H1 (cell line): ENCODE data around the gene LARGE2. TPM values are rescaled to one million over a fixed set of nuclear protein-coding genes. Genes with fewer than 3 reads are reported as not detected.

Source experiments
- CTCF ChIA-PET: fragments of 300-600 bp; sonication (Branson Sonifier 250); formaldehyde crosslinking; loops from one replicate; lab custom pipeline; 2021; ENCODE audit not compliant: partially characterized antibody; lab: Charles Lee
- POLR2A ChIA-PET: fragments of 300-600 bp; sonication (Branson Sonifier 250); formaldehyde crosslinking; loops from one replicate; lab custom pipeline; 2021; ENCODE audit warnings: inconsistent platforms; ENCODE audit not compliant: partially characterized antibody; lab: Charles Lee
- DNase-seq, 2 experiments: peaks; one replicate each; pipeline versions ENCODE4 v3.0.0 to v3.0.0-alpha.2; 2010 to 2022; ENCODE audit warnings: low spot score in 2 of 2, low read depth in 1 of 2, mixed read lengths in 1 of 2
- FAIRE-seq: peaks from 2 replicates; lab custom pipeline; 2011; peaks lifted over from hg19 to GRCh38; lab: Jason Lieb, UNC
- H2AFZ ChIP-seq: 2 replicates; pipeline ENCODE4 v1.8.1; 2012; ENCODE audit warnings: low read length, inconsistent platforms
- H2AK5ac ChIP-seq: 2 replicates; pipeline ENCODE4 v1.6.1; 2013; ENCODE audit warnings: low read depth, low read length
- H2BK120ac ChIP-seq: replicated peaks from 2 replicates; pipeline ENCODE3; 2013; ENCODE audit warnings: low read depth, low read length, inconsistent platforms
- H2BK12ac ChIP-seq: 2 replicates; pipeline ENCODE4 v1.6.1; 2013; ENCODE audit warnings: low read depth, low read length
- H2BK15ac ChIP-seq: 2 replicates; pipeline ENCODE4 v1.6.1; 2013; ENCODE audit warnings: low read length
- H2BK20ac ChIP-seq: 2 replicates; pipeline ENCODE4 v1.6.1; 2013; ENCODE audit warnings: low read length
- H2BK5ac ChIP-seq: 2 replicates; pipeline ENCODE4 v1.6.1; 2013; ENCODE audit warnings: low read depth, low read length
- H3K14ac ChIP-seq: 2 replicates; pipeline ENCODE4 v1.6.1; 2013; ENCODE audit warnings: inconsistent platforms; ENCODE audit not compliant: insufficient read length
- H3K18ac ChIP-seq: 2 replicates; pipeline ENCODE4 v1.6.1; 2013; ENCODE audit warnings: low read length; ENCODE audit errors: extremely low read depth
- H3K23ac ChIP-seq: 2 replicates; pipeline ENCODE4 v1.6.1; 2013; ENCODE audit warnings: inconsistent platforms; ENCODE audit not compliant: insufficient read length
- H3K23me2 ChIP-seq: 2 replicates; pipeline ENCODE4 v1.6.1; 2013; ENCODE audit warnings: low read depth, low read length
- H3K27ac ChIP-seq: 2 replicates; pipeline ENCODE4 v1.6.1; 2011; ENCODE audit warnings: low read depth, low read length, inconsistent platforms
- H3K27me3 ChIP-seq, 4 experiments: replicated peaks in 1 of 4; 1 replicate in 1 of 4; 2 replicates in 3 of 4; pipeline versions ENCODE4 v1.6.1 to v1.8.1; 2011 to 2013; ENCODE audit warnings: low read length in 3 of 4, mild to moderate bottlenecking in 3 of 4, inconsistent platforms in 2 of 4, mixed read lengths in 2 of 4, moderate library complexity in 1 of 4; ENCODE audit not compliant: control insufficient read depth in 3 of 4, insufficient read depth in 3 of 4; ENCODE audit errors: extremely low read depth in 1 of 4
- H3K36me3 ChIP-seq, 4 experiments: 2 replicates each; pipeline versions ENCODE4 v1.6.1 to v1.8.1; 2011 to 2013; ENCODE audit warnings: mild to moderate bottlenecking in 4 of 4, low read length in 3 of 4, moderate library complexity in 2 of 4, control low read depth in 1 of 4, inconsistent platforms in 1 of 4; ENCODE audit not compliant: insufficient read depth in 4 of 4, control insufficient read depth in 2 of 4
- H3K4ac ChIP-seq: replicated peaks from 2 replicates; pipeline ENCODE3; 2013; ENCODE audit warnings: low read length, low read depth, mixed read lengths, inconsistent platforms; ENCODE audit not compliant: insufficient read length
- H3K4me1 ChIP-seq, 4 experiments: replicated peaks in 1 of 4; 1 replicate in 1 of 4; 2 replicates in 3 of 4; pipeline versions ENCODE4 v1.6.1 to v1.8.1; 2011 to 2013; ENCODE audit warnings: low read length in 3 of 4, inconsistent platforms in 2 of 4, mixed read lengths in 1 of 4; ENCODE audit not compliant: insufficient read depth in 4 of 4, control insufficient read depth in 3 of 4
- H3K4me2 ChIP-seq, 2 experiments: 2 replicates each; pipeline versions ENCODE4 v1.6.1 to v1.8.1; 2011 to 2013; ENCODE audit warnings: low read depth in 2 of 2, low read length in 2 of 2, control low read depth in 1 of 2, inconsistent platforms in 1 of 2, mild to moderate bottlenecking in 1 of 2; ENCODE audit not compliant: insufficient read depth in 1 of 2
- H3K4me3 ChIP-seq, 4 experiments: fragments of 200-600, 300-600 bp in 1 of 4; sonication (generic), shearing (Covaris generic), sonication (Bioruptor Twin) in 1 of 4; 2 replicates each; pipeline versions ENCODE4 v1.5.1 to v1.8.1; 2011 to 2016; ENCODE audit warnings: low read length in 4 of 4, low read depth in 3 of 4, control low read depth in 2 of 4, inconsistent platforms in 2 of 4, mild to moderate bottlenecking in 2 of 4, mixed read lengths in 1 of 4, moderate library complexity in 1 of 4; ENCODE audit not compliant: insufficient read depth in 2 of 4; ENCODE audit errors: extremely low read depth in 1 of 4
- H3K56ac ChIP-seq: replicated peaks from 2 replicates; pipeline ENCODE3; 2013; ENCODE audit warnings: low read depth, mild to moderate bottlenecking, mixed read lengths, low read length, inconsistent platforms; ENCODE audit not compliant: insufficient read length
- H3K79me1 ChIP-seq: 2 replicates; pipeline ENCODE4 v1.6.1; 2013; ENCODE audit warnings: low read depth, low read length, control low read depth
- H3K79me2 ChIP-seq, 2 experiments: 2 replicates each; pipeline versions ENCODE4 v1.6.1 to v1.8.1; 2012 to 2013; ENCODE audit warnings: low read length in 2 of 2, mild to moderate bottlenecking in 2 of 2, inconsistent platforms in 1 of 2; ENCODE audit not compliant: insufficient read depth in 2 of 2, control insufficient read depth in 1 of 2
- H3K9ac ChIP-seq, 4 experiments: replicated peaks in 1 of 4; 1 replicate in 1 of 4; 2 replicates in 3 of 4; pipeline versions ENCODE4 v1.6.1 to v1.8.1; 2011 to 2013; ENCODE audit warnings: low read depth in 3 of 4, low read length in 3 of 4, control low read depth in 2 of 4, mild to moderate bottlenecking in 2 of 4, moderate library complexity in 2 of 4, inconsistent platforms in 1 of 4; ENCODE audit errors: extremely low read depth in 1 of 4
- H3K9me3 ChIP-seq, 2 experiments: 2 replicates each; pipeline versions ENCODE4 v1.6.1 to v1.8.1; 2012 to 2013; ENCODE audit warnings: mild to moderate bottlenecking in 2 of 2, moderate library complexity in 2 of 2, control low read depth in 1 of 2, inconsistent platforms in 1 of 2, low read depth in 1 of 2, low read length in 1 of 2, mixed read lengths in 1 of 2; ENCODE audit not compliant: insufficient read depth in 2 of 2
- H4K20me1 ChIP-seq, 2 experiments: replicated peaks in 1 of 2; 2 replicates each; pipeline versions ENCODE3 to v1.8.1; 2011 to 2013; ENCODE audit warnings: inconsistent platforms in 2 of 2, low read length in 2 of 2, mild to moderate bottlenecking in 1 of 2; ENCODE audit not compliant: insufficient read depth in 2 of 2, control insufficient read depth in 1 of 2
- H4K5ac ChIP-seq: 2 replicates; pipeline ENCODE4 v1.6.1; 2013; ENCODE audit warnings: low read length, low read depth, mixed read lengths, inconsistent platforms; ENCODE audit not compliant: insufficient read length
- H4K8ac ChIP-seq: 2 replicates; pipeline ENCODE4 v1.8.0; 2013; ENCODE audit warnings: mild to moderate bottlenecking, moderate library complexity, low read length, inconsistent platforms; ENCODE audit not compliant: insufficient read depth; ENCODE audit errors: extremely low read depth
- H4K91ac ChIP-seq: replicated peaks from 2 replicates; pipeline ENCODE3; 2013; ENCODE audit warnings: low read length, mixed read lengths, inconsistent platforms; ENCODE audit not compliant: insufficient read length
- EGR1 ChIP-seq: IDR thresholded peaks from 2 replicates; pipeline ENCODE4 v1.6.1; 2011; ENCODE audit warnings: low read depth, low read length, borderline replicate concordance
- EP300 ChIP-seq, 2 experiments: IDR thresholded peaks; 1 replicate in 1 of 2; 2 replicates in 1 of 2; pipeline ENCODE4 v1.6.1; 2011 to 2012; ENCODE audit warnings: low read depth in 2 of 2, low read length in 2 of 2, mild to moderate bottlenecking in 2 of 2, borderline replicate concordance in 1 of 2, inconsistent platforms in 1 of 2, moderate library complexity in 1 of 2
- EZH2 ChIP-seq: fragments of 200-600 bp; sonication (generic); IDR thresholded peaks from 2 replicates; pipeline ENCODE4 v1.7.1; 2012; ENCODE audit warnings: low read depth, mild to moderate bottlenecking, moderate library complexity, low read length, inconsistent platforms; ENCODE audit not compliant: severe bottlenecking
- KDM1A ChIP-seq: fragments of 200-600, 300-600 bp; sonication (generic); IDR thresholded peaks from 2 replicates; pipeline ENCODE4 v1.7.1; 2016; ENCODE audit warnings: mild to moderate bottlenecking, low read length, borderline replicate concordance
- POLR2A ChIP-seq, 2 experiments: IDR thresholded peaks; 1 replicate in 1 of 2; 2 replicates in 1 of 2; pipeline ENCODE4 v1.6.1; 2011; ENCODE audit warnings: low read depth in 2 of 2, low read length in 2 of 2, mild to moderate bottlenecking in 2 of 2; ENCODE audit errors: control extremely low read depth in 1 of 2
- SP1 ChIP-seq: IDR thresholded peaks from 2 replicates; pipeline ENCODE4 v1.6.1; 2011; ENCODE audit warnings: low read depth, low read length
- TAF1 ChIP-seq: IDR thresholded peaks from 2 replicates; pipeline ENCODE4 v1.6.1; 2011; ENCODE audit warnings: mild to moderate bottlenecking, low read depth, low read length
- WGBS, 2 experiments: shearing (Covaris generic) in 1 of 2; methylation state at CpG; one replicate each; pipeline versions ENCODE4 v1.1.6 to v1.1.7; 2013 to 2015; ENCODE audit warnings: low lambda C conversion rate in 2 of 2, mixed read lengths in 2 of 2, inconsistent platforms in 1 of 2, low coverage in 1 of 2, missing lambda C conversion rate in 1 of 2; ENCODE audit not compliant: insufficient replicate concordance in 2 of 2, insufficient coverage in 1 of 2, insufficient read length in 1 of 2; ENCODE audit errors: extremely low coverage in 1 of 2, missing lambda C conversion rate in 1 of 2; 5-methylcytosine and 5-hydroxymethylcytosine counted together
- polyA plus RNA-seq, 7 experiments: library from polyadenylated mRNA; depleted of rRNA in 3 of 7; stranded (reverse) in 5 of 7; unstranded in 2 of 7; fragments of >200 nt in 5 of 7; fragments of 200-250 nt in 2 of 7; gene quantifications; 1 replicate in 5 of 7; 2 replicates in 1 of 7; 4 replicates in 1 of 7; pipeline versions ENCODE4 v1.2.1 to v1.2.3, GENCODE V29; 2011 to 2013; ENCODE audit warnings: missing spikeins in 2 of 7, mixed read lengths in 2 of 7
- total RNA-seq: library from RNA; stranded (reverse); fragmentation: NEBNext Ultra II Directional; extraction: Animal tissue kit (Norgen Biotek cat#: 25700); gene quantifications from 2 replicates; pipeline ENCODE4 v1.2.1, GENCODE V29; 2021
- TF ChIP-seq, protein P1 (sequence below), 3 experiments: IDR thresholded peaks; 1 replicate in 2 of 3; 2 replicates in 1 of 3; pipeline versions ENCODE4 v1.5.1 to v1.6.1; 2011; ENCODE audit warnings: low read length in 3 of 3, mild to moderate bottlenecking in 3 of 3, inconsistent platforms in 2 of 3, low read depth in 1 of 3, moderate library complexity in 1 of 3; ENCODE audit not compliant: insufficient read depth in 1 of 3; ENCODE audit errors: control extremely low read depth in 1 of 3

The LARGE2 gene
- total and polyA plus RNA-seq, 2 of the 8 experiments (the other 6 are each of a cell fraction or from before 2014, with no cell fraction given): 111 to 137 TPM

DNA sequence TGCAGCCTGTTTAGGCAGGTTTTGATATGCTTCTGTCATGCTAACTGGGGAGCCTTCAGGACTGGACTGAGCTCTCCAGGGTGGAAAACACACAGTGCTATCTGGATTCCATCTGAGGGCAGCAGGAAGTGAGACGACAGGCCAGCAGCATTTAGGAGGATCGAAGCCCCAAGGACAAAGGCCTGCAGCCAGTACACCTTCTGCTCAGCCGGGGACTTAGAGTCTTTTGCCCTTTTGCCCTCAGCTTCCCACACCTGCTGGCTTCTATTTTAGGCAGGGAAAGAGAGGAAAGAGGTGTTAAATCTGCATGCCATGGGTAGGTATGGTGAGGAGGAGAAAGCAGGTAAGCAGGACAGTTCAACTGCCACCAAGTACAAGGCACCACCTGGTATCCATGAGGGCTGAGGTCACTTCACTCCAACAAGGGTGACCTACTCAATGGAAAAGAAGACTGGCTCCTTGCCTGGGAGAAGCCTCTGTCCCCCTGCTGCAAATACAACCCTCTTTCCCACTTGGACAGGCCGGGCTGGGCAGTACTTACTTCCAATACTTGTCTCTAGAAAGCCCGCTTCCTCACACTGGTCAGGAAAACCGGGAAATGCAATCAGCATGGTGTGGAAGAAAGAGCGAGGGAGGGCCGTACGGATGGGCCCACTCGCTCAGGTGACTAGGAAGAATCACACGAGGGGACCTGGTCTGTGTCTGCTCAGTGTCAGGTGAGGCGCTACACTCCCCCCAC lies 12.3 kb downstream of the LARGE2 start:
- POLR2A ChIA-PET: interaction anchor here (0.7 to 13.6 kb wide), 3 partner anchors 11 to 71 kb away, joined by 3 to 115 read pairs (median 3); partner anchors contain the start of gene LARGE2
- H3K27ac ChIP-seq: no peak overlapping the region

More for the DNA sequence above, 12.3 kb downstream of the LARGE2 start:
- Histone ChIP-seq H2AK5ac (no peak overlapping the region; the same call in 1 of the 2 replicates), H3K14ac (no peak overlapping the region), H2BK120ac (no peak overlapping the region), H2BK5ac (peak overlapping the region; percentile 17; the same call in 1 of the 2 replicates), H2BK15ac (no peak overlapping the region), H4K91ac (no peak overlapping the region), H3K4me2 (no peak overlapping the region), H3K4me1 (peaks cover 0 to 5% (median 0%) of the 10 kb centered on the region in 4 experiments; a peak in 1 of 7 replicates), H3K27me3 (no peaks in the 10 kb centered on the region), H4K8ac (no peak overlapping the region; the same call in 1 of the 2 replicates), H3K18ac (no peak overlapping the region), H2BK12ac (no peak overlapping the region), H3K23ac (no peak overlapping the region), H3K56ac (no peak overlapping the region), H3K4me3 (no peak overlapping the region), H4K20me1 (peaks cover 0 to 2% of the 10 kb centered on the region in 2 experiments), H3K79me2 (no peaks in the 10 kb centered on the region), H2AFZ (no peak overlapping the region), H3K36me3 (peaks cover 9 to 26% (median 14%) of the 10 kb centered on the region in 4 experiments; a peak in 7 of 8 replicates), H3K4ac (no peak overlapping the region), H3K23me2 (no peaks in the 10 kb centered on the region), H3K9me3 (no peaks in the 10 kb centered on the region), H3K79me1 (no peaks in the 10 kb centered on the region; the same call in 1 of the 2 replicates), H4K5ac (no peak overlapping the region), H3K9ac (no peak overlapping the region), H2BK20ac (no peak overlapping the region)
- 88% methylated on average over 12 of the region's 12 CpGs; no CpG with 5 or more reads in 1 of the 2 experiments for WGBS, 2 experiments
- TF ChIP-seq EP300 (IDR thresholded peaks at IDR 0.05; ENCODE audit: borderline replicate concordance in 1 of 2, low read depth in 2 of 2, low read length in 2 of 2): no peak
- no peak for TF ChIP-seq EGR1
- no peak for TF ChIP-seq TAF1
- no peak for TF ChIP-seq KDM1A
- TF ChIP-seq EZH2: no peak
- no peak for TF ChIP-seq POLR2A (IDR thresholded peaks at IDR 0.05; ENCODE audit: control extremely low read depth in 1 of 2, low read depth in 2 of 2, low read length in 2 of 2)
- no peak for TF ChIP-seq SP1
- TF ChIP-seq, protein P1, sequence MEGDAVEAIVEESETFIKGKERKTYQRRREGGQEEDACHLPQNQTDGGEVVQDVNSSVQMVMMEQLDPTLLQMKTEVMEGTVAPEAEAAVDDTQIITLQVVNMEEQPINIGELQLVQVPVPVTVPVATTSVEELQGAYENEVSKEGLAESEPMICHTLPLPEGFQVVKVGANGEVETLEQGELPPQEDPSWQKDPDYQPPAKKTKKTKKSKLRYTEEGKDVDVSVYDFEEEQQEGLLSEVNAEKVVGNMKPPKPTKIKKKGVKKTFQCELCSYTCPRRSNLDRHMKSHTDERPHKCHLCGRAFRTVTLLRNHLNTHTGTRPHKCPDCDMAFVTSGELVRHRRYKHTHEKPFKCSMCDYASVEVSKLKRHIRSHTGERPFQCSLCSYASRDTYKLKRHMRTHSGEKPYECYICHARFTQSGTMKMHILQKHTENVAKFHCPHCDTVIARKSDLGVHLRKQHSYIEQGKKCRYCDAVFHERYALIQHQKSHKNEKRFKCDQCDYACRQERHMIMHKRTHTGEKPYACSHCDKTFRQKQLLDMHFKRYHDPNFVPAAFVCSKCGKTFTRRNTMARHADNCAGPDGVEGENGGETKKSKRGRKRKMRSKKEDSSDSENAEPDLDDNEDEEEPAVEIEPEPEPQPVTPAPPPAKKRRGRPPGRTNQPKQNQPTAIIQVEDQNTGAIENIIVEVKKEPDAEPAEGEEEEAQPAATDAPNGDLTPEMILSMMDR (IDR thresholded peaks at IDR 0.05; ENCODE audit: control extremely low read depth in 1 of 3, insufficient read depth in 1 of 3, low read depth in 1 of 3, low read length in 3 of 3): no peak
- CTCF ChIA-PET: interaction anchor here (0.9 to 2.4 kb wide), 3 partner anchors 10 to 71 kb away, joined by 3 to 8 read pairs (median 3); no protein-coding TSS in a partner anchor
- DNase-seq: no peak
- no peak for FAIRE-seq
